HG03442 (cell line): ENCODE data around the gene AHSA1.

Experiments
- ATAC-seq: cut with Tn5 transposase; IDR thresholded peaks from one replicate; pipeline ENCODE4 v1.9.1; 2021; ENCODE audit warnings: mild to moderate bottlenecking, moderate library complexity; ENCODE audit not compliant: unreplicated experiment

AHSA1 gene

GRCh38 chr14:77507762-77508161, 49.9 kb downstream of the AHSA1 start:
- no peak for ATAC-seq

- no peak for ATAC-seq
Observed at GRCh38 chr14:77508249-77508648, 50.4 kb downstream of the AHSA1 start.

GRCh38 chr14:77508876-77509275, 51.0 kb downstream of the AHSA1 start:
- no peak for ATAC-seq

- no peak for ATAC-seq
Observed at GRCh38 chr14:77509366-77509765, 51.5 kb downstream of the AHSA1 start.

GRCh38 chr14:77511486-77512162, 53.7 kb downstream of the AHSA1 start:
- no peak for ATAC-seq

GRCh38 chr14:77516126-77516525, 58.2 kb downstream of the AHSA1 start:
- no peak for ATAC-seq
